HG02970 (cell line): Measurements from ENCODE around the gene CACNA1A.

Experiments used
- ATAC-seq: cut with Tn5 transposase; IDR thresholded peaks from one replicate; pipeline ENCODE4 v1.9.1; 2021; ENCODE audit warnings: mild to moderate bottlenecking, moderate library complexity, moderate number of reproducible peaks; ENCODE audit not compliant: unreplicated experiment, low FRiP score

CACNA1A gene

DNA sequence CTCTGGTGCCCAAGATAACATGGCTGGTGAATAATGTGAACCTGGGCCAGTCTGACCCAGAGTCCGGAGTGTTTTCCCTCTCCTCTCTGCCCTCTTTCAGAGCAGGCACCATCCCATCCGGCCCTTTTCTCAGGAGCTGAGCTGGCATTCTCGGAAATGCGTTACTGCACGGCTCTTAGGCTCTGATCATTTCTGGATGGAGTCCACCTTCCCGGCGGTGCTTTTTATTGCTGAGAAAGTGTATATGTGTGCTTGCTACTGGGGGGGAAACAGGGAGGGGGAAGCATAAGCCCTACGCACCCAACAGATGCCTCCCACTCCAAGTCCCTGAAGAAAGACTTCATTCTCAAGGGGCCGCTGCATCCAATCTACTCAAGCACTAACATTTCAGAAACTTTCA is 6.6 kb downstream of the CACNA1A start:
- no peak for ATAC-seq

DNA sequence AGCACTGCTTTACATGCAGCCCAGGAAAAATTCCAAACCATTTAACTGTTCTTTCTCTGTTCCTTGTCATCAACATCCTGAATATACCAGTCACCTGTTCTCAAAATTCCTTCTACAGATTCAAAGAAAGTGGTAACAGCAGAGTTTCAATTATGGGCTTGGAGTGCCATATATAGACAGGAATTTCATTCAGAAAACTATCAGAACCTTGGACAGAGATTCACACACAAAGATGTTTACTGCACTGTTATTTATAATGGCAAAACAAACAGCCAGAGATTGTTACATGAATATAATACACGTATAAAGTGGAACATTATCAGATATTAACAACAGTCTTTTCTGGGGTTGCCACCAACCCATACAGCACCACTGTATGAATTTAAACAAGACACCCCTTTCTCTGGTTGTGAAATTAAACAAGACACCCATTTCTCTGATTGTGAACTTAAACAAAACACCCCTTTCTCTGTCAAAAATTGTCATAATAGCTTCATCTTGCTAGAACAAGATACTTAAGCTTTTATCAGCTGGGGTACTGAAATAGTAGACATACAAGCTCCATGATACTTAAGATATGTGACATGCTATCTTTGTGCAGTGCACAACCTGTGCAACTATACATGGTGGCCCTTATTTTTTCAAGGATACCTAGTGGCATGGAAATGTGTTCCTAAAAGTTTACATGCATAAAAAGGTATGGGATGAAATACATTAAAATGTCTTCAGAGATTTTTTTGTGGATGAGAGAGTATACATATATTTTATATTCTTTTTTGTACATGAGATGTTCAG is 12.6 kb downstream of the CACNA1A start:
- no peak for ATAC-seq

DNA sequence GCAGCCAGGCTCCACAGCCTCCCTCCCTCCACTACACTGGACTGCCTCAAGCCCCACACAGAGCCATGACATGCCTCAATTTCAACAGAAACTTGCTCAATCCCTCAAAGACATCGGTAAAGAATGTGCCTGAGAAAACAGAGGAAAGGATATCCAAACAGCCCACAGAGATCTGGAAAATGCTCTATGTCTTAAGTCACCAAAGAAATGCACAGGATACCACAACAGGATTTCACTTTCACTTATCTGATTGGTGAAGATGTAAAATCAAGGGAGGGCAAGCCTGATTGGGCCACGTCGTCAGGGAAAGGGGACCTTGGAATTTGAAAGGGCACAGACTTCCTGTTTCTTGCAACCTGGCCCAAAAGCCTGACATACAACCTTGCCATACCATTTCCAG is 14.2 kb downstream of the CACNA1A start:
- ATAC-seq, result no peak

DNA sequence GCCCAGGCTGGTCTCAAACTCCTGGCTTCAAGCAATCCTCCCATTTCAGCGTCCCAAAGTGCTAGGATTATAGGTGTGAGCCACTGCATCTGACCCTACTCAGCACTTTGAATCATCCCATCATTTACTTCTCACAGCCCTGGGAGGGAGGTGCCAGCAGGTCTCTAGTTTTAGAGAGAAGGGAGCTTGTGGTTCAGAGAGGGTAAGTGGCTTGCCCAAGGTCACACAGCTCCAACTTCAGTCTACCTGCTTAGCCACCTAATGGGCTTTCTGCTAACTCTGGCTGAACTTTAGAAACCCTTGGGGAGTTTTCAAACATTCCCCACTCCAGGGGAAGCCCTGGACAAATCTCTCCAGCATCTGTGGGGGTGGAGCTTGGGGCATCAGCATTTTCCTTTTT is 18.3 kb downstream of the CACNA1A start:
- no peak for ATAC-seq

DNA sequence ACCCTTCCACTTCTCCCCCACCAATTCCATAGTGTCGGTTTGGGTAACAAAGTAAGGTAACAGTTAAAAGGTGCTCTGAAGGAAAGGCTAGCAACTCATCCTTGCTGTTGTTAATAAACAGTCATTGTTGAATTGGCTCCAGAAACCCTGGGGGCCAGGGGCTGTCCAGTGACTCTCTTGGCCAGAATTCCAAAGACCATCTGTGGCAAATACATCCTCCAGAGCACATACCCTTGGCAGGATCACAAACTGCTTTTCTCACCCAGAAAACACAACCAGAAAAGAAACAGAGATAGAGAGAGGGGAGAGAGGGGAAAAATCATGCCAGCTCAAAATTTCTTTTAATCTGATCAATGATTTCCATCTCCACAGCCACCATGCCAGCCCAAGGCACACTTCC is 22.1 kb downstream of the CACNA1A start:
- no peak for ATAC-seq

DNA sequence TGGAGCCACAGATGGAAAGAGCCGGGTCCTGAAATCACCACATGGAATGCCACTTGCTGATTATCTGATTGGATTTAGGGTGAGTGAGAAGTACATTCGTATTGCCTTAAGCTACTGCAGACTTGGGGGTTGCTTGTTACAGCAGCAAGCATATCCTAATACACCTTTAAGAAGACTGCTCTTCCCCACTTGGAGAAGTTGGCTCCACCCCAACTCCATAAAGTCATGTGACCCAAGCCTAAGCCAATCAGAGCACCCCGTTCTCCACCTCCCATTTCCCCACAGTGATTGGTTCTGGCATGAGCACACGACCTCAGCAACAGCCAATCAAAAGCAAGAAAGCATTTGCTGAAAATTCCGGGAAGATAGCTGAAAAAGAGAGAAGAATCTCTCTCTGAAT is 23.1 kb downstream of the CACNA1A start:
- no peak for ATAC-seq

DNA sequence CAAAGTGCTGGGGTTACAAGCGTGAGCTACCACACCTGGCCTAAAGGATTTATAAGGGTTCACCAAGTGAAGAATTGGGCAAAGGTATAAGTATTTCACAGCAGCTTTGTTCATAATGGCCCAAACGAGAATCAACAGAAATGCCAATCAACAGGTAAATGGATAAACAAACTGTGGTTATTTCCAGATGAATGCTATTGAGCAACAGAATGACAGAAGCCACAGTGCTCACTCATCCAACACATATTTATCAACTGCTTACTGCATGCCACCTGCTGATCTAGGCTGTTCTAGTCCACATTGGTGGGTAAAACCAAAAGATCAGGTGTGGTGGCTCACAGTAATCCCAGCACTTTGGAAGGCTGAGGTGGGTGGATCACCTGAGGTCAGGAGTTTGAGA is 27.7 kb downstream of the CACNA1A start:
- ATAC-seq, result no peak

DNA sequence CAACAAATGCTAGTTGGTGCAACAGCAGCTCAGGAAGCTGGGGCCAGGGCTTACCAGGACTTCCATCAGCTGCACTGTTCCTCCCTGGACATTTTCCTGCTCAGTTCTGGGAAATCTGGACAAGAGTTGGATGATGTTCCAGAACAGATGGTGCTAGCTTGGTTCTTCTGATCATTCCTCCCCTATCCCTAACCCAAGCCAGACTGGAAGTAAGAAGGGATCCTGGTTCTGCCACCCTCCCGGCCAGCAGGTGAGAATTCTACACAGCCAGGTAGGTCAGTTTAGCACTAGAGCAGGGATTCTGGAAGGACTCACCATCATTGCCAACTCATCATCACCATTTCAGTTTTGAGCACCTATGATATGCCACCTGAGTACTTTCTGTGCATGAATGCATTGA is 30.2 kb downstream of the CACNA1A start:
- no peak for ATAC-seq

DNA sequence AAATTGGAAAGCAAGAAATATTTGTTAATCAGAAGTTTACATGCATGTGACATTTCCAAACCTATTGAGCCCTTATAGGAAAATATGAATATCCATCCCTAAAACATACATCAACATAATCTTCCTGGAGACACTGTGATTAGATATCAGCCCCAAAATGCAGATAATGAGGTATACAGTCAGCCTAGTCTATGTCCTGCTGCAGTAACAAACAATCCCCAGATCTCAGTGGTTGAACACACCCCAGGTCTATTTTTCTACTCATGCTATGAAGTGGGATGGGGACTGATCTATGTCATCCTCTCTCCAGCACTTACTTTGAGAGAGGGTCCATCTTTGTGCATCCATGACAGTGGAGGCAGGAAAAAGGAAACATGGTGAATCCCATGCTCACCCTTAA is 31.2 kb downstream of the CACNA1A start:
- ATAC-seq, result no peak

DNA sequence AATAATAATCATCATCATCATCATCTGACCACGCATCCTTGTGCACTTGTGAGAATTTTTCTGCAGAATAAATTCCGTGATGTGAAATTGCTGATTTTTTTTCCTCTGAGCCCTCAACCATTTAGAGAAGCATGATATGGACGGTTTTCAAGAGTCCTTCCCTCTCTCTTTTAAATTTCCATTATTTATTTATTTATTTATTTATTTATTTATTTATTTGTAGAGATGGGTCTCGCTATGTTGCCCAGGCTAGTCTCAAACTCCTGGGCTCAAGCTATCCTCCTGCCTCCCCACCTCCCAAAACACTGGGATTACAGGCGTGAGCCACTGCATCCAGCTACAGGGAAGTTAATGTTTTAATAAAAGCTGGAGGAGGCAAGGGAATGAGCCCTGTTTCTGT is 39.6 kb downstream of the CACNA1A start:
- ATAC-seq, result no peak

DNA sequence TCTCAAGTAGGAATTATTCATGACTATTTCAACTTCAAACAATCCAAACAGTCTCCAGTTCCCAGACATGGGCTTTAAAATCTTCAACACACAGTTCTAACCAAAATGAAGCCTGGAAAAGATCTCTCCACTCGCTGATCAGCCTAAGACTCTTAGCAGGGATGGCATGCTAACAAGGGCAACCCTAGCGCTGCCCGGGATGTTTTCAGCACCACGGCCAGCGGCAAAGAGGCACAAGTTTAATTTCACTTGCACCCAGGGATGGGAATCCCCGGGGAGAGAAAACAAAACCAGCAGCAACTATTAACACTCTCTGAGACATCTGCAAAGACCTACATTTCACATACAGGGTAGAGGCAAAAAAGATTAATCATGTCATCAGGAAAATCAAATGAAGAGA is 43.0 kb downstream of the CACNA1A start:
- no peak for ATAC-seq

DNA sequence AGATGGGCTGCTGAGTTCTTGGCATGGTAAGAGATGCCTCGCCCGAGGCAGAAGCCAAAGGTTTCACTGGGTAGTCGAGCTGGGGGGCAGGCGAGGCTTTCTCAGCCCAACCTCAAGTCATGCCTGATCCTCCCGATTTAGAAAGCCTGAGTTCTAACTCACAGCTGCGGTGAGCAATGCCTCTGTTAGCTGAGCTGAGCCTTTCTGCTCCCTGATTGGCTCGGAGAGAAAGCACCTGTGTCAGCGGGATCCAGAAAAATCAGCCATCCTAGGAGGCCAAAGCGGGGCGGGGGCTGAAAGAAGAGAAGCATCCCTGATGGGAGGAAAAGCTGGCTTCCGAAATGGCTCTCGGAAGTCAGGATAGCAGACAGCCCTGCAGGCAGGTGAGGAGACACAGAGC is 44.7 kb downstream of the CACNA1A start:
- no peak for ATAC-seq

DNA sequence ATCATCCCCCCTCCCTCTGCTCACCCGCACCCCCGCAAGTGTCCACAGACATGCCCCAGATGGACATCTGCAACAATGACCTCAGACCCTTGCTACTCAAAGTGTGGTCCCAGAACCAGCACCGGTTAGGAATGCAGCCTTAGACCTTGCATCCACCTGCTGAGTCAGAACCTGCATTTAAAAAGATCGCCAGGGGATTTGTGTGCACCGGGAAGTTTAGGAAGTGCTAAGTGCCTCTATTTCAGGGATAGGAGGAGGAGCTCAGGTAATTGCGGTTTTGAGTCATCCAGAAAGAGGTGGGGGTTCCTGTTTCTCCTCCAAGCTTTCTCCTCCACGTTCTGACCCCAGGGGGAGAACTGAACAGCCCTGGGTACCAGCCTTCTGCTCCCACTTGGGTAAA is 46.2 kb downstream of the CACNA1A start:
- ATAC-seq, result no peak

DNA sequence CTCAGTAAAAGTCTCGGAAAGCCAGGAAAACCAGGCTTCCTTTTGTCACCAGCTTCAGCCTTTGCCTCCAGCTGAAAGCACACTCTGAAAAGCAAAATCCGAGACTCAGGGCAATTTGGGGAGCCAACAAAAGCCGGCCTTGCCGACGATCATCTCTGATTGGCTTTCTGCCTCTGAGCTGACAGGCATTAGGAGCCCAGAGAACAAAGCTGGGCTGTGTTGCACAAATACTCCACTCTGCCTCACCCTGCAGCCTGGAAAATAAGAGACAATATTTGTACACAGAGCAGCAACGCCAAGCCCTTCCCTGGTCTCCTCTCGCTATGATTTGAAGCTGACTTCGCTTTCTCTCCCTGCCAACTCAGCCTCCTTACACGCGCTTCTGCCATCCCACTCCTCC is 46.9 kb downstream of the CACNA1A start:
- no peak for ATAC-seq

DNA sequence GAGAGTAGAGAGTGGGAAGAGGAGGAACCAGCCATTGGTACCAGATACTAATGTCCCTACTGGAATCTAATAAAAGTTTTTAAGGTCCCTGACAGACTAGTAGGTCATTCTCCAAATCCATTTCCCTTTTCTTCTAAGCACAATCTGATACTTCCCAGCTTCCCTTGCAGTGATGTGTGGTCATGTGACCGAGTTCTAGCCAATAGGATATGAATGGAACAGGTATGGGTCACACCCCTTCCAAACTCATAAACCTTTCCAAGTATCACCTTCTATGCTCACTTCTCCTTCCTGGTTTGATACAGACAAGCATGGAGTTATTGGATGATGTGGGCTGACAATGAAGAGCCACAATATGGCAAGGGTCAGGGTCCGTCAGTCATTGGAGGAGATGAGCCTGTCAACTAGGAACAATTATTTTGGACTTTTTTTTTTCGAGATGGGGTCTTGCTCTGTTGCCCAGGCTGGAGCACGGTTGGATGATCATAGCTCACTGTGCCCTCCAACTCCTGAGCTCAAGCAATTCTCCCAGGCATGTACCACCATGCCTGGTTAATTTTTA is 54.8 kb downstream of the CACNA1A start:
- no peak for ATAC-seq

DNA sequence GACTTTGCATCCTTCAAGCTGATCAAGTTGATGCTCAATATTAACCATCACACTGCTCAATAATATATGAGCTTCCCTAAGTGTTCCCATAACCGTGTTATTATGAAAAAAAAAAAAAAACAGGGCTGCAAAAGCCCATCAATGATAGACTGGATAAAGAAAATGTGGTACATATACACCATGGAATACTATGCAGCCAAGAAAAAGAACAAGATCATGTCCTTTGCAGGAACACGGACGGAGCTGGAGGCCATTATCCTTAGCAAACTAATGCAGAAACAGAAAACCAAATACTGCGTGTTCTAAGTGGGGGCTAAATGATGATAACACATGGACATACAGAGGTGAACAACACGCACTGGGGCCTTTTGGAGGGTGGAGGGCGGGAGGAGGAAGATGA is 58.3 kb downstream of the CACNA1A start:
- ATAC-seq, result no peak

DNA sequence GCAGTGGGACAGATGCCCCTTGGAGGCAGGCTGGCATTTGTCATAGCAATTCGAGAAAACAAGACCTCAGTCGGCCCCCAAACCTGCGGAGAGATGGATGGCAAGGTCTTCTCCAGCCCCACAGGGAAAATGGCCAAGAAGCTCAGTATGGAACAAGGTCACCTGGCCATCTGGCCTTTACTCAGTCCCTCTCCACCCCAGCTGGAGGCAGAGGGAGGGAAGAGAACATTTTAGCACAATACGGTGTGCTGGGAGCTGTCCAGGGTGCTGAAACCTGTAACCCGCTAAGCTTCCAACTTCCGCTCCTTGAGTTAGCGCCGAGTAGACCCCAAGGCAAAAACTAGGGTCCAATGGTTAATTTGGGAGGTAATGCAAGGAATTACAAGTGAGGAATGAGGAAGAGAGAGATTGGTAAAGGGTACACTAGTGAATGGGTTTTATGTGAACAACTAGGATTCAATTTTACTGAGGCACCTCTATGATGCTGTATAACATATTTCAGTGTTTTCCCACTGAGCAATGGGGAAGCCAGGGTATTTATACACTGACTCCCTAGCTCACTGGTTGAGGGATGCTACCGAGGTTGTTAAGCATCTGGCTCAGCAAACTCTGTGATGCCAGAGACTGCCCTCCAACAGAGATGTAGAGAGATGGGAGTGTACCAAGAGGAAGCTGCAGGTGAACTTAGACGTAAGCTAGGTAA is 64.3 kb downstream of the CACNA1A start:
- ATAC-seq, result no peak

DNA sequence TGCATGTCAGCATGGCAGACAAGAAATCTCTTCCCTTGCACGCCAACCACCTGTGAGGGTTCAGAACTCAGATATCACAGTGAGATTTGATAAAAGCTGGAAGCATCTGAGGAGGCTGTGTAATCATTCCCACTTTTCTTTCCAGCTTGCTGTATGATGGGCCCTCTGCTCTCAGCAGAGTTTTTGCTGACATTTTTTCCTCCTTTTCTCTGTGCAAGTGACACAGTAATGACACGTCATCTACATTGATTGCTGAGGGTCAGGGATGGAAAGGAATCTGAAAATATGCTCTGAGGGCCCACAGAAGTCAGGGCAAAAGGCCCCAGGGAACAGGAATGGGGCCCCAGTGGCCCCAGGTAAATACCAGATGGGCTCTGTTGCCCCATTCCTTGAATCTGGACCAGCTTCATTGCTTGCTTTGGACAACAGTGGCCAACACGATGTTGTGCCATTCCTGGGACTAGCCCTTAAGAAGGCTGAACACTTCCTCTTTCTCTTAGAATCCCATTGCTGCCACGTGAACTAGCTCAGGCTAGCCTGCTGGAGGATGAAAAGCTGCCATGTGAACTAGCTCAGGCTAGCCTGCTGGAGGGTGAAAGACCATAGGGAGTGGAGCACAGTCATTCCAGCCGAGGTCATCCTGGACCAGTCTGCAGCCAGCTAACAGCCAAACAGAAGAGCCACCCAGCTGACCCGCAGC is 68.2 kb downstream of the CACNA1A start:
- ATAC-seq, result no peak

DNA sequence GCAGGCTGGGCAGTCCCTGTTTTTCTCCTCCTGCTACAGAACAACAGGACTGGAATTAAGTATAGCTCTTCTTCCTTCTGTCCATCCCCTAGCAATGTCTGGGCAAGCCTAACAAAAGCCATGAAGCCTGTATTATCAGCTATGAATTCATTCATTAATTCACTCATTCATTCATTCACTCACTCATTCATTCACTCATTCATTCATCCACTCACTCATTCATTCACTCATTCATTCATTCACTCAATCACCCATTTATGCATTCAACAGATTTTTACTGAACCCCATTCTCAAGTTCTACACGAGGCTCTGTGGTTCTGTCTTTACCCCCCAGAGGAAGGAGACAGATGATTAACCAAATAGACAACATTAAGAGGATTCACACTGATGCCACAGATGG is 69.9 kb downstream of the CACNA1A start:
- ATAC-seq, result no peak

DNA sequence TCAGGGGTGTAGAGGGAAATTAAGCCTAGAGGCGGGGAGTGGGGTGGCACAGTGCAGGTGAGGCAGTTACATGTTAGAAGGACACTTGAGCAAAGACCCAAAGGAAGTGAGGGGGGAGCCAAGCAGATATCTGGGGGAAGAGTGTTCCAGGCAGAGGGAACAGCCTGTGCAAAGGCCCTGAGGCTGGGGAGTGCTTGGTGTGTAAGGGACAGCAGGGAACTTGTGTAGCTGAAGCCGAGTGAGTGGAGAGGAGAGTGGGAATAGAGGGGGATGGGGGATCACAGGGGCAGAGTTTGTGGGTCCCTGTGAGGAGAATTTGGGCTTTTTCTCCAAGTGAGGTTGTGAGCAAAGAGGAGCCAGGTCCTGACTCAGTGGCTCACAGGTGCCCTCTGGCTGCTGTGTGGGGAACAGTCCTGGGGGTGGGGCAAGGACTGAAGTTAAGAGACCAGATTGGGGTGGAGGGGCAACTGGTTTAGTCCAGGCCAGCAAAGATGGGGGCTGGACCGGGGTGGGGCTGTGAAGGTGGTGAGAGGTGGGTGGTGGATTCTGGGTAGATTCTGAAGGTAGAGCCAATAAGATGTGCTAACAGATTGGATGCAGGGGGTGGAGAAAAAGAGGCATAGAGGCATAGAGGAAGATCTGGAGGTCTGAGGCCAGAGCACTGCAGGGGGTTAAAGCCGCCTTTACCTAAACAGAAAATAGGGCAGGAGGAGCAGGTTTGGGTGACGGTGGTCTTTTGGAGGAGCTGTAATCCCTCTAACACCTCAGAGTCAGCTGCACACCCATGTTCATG is 75.3 kb downstream of the CACNA1A start:
- no peak for ATAC-seq

DNA sequence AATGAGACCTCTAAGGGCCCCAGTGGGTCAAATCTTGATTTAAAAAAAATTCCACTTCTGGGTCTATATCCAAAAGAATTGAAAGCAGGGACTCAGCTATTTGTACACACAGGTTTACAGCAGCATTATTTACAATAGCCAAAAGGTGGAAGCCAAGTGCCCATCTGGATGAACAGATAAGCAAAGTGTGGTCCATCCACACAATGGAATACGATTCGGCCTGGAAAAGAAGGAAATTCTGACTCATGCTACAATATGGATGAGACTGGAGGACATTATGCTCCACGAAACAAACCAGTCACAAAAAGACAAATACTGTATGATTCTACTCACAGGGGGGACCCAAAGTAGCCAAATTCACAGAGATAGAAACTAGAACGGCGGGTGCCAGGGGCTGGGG is 76.7 kb downstream of the CACNA1A start:
- no peak for ATAC-seq
